ENCODE data around the gene PICK1.
A peak's percentile ranks its signal among the peaks of the same experiment; 100 is the strongest.

The PICK1 gene

DNA sequence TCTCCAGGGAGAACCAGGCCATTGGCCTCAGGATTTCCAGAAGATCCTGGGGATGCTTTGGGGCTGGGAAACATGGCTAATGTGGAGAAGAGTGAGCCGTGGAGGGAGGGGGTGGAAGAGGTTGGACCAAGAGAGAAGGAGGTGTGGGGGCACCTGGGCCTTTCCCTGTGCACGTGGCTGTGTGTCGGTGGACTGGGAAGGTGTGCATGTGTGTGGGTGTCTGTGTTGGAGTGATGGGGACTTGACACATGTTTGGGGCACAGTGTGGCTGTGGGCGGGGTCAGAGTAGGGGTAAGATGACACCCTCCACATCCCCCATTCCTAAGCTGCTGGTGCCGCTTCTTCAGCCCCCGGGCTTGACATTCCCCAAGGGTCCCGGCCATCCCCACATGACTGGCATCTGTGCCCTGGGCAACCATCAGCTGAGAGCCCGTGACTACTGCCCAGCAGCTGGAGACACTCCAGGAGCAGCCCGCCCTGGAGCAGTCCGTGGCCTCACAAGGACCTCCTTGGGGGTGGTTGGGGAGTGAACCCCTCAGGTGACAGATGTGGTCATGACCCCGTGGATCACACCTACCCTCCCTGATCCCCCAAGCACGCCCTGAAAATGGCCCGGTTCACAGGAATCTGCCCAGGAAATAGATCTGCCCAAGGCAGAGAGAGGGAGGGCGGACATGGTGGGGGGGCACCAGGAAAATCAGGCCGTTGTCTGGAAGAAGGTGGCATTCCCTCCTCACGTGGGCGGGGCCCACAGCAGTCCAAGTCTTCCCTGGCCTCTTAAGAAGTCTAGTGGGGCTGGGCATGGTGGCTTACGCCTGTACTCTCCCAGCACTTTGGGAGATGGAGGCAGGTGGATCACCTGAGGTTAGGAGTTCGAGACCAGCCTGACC lies 38.0 kb upstream of the PICK1 start:
- Histone ChIP-seq H3K9ac (no peak overlapping the region), H3K4me3 (no peak overlapping the region), H3K4me1 (peaks cover 16 to 54% (median 31%) of the 10 kb centered on the region in 10 experiments), H3K27ac (no peak overlapping the region), H3K27me3 (no peaks in the 10 kb centered on the region), H3K9me3 (replicated peaks in 1 of 11) (peaks cover 0 to 12% (median 6%) of the 10 kb centered on the region in 11 experiments; a peak in 11 of 22 replicates), H3K4me2 (0 out of 22 replicates have a peak overlapping the region, but pooled peaks of 3 of the 11 experiments have one; percentile 7 to 29 (median 10)), H3K36me3 (no peaks in the 10 kb centered on the region), H4K20me1 (no peaks in the 10 kb centered on the region)
- TF ChIP-seq Cebpa-rat (IDR thresholded peaks at IDR 0.05) = no peak

- Histone ChIP-seq H4K20me1 (no peaks in the 10 kb centered on the region), H3K4me3 (no peak overlapping the region), H3K4me1 (peaks cover 16 to 54% (median 31%) of the 10 kb centered on the region in 10 experiments), H3K4me2 (peak overlapping the region in 9 of 11 experiments; percentile 32 to 84 (median 71); a peak in 18 of 22 replicates), H3K9me3 (replicated peaks in 1 of 11) (no peaks in the 10 kb centered on the region), H3K9ac (peak overlapping the region in 2 of 11 experiments; percentile 10 to 30; a peak in 2 of 22 replicates), H3K27ac (peak overlapping the region in 7 of 11 experiments; percentile 3 to 56 (median 33); a peak in 9 of 22 replicates), H3K36me3 (no peaks in the 10 kb centered on the region), H3K27me3 (no peaks in the 10 kb centered on the region)
- no peak for TF ChIP-seq Cebpa-rat (IDR thresholded peaks at IDR 0.05)
Measured at GRCh38 chr22:38021206-38021605, 36.0 kb upstream of the PICK1 start.

DNA sequence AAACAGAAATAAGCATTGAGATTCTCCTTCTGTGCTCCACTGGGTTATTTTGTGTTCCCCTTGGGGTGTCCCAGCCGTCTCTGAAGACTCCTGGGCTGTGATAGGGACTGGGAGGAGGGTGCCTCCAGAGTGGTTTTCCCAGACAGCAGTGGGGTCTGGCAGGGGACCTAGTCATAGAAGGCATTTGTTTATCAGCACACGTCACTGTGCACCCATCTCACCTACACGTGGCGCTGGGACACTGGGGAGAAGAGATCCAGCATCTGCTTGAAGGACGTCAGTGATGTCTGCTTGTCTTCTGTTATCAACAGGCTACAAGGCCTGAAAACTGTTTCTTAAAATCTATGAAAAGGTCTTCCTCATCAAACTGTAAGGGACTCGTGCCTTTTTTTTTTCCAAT lies 34.2 kb upstream of the PICK1 start:
- H3K4me1 ChIP-seq = peaks cover 2 to 46% (median 18%) of the 10 kb centered on the region in 10 experiments
- no peaks in the 10 kb centered on the region for H4K20me1 ChIP-seq
- TF ChIP-seq Cebpa-rat (IDR thresholded peaks at IDR 0.05) = no peak
- H3K9me3 ChIP-seq (replicated peaks in 1 of 11) = no peaks in the 10 kb centered on the region
- H3K9ac ChIP-seq = no peak overlapping the region
- H3K4me2 ChIP-seq = no peak overlapping the region; a peak in 1 of 22 replicates
- H3K4me3 ChIP-seq = no peak overlapping the region
- no peaks in the 10 kb centered on the region for H3K27me3 ChIP-seq
- no peak overlapping the region for H3K27ac ChIP-seq
- no peaks in the 10 kb centered on the region for H3K36me3 ChIP-seq

DNA sequence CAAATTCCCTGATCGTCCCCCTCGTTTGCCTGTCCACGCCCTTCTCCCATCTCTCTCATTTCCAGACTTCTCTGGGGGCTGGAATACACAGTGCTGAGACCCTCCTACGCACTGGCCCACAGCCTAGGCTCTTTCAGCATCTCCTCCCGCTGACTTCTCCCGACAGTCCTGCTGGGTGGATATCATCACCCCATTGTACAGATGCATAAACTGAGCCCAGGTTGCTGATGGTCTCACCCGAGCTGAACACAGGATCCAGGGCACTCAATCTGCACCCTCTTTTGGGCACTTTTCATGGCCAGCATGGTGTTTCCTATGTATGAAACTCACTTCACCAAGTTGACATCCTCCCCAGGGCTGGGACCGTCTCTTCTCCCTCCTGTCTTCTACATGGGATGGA lies 31.7 kb upstream of the PICK1 start:
- Histone ChIP-seq H3K4me2 (no peak overlapping the region), H3K4me1 (peaks cover 5 to 36% (median 22%) of the 10 kb centered on the region in 10 experiments; a peak in 17 of 20 replicates), H3K9ac (no peak overlapping the region), H3K4me3 (no peak overlapping the region), H4K20me1 (no peaks in the 10 kb centered on the region), H3K36me3 (no peaks in the 10 kb centered on the region), H3K9me3 (replicated peaks in 1 of 11) (no peaks in the 10 kb centered on the region), H3K27me3 (no peaks in the 10 kb centered on the region), H3K27ac (no peak overlapping the region)
- no peak for TF ChIP-seq Cebpa-rat (IDR thresholded peaks at IDR 0.05)

DNA sequence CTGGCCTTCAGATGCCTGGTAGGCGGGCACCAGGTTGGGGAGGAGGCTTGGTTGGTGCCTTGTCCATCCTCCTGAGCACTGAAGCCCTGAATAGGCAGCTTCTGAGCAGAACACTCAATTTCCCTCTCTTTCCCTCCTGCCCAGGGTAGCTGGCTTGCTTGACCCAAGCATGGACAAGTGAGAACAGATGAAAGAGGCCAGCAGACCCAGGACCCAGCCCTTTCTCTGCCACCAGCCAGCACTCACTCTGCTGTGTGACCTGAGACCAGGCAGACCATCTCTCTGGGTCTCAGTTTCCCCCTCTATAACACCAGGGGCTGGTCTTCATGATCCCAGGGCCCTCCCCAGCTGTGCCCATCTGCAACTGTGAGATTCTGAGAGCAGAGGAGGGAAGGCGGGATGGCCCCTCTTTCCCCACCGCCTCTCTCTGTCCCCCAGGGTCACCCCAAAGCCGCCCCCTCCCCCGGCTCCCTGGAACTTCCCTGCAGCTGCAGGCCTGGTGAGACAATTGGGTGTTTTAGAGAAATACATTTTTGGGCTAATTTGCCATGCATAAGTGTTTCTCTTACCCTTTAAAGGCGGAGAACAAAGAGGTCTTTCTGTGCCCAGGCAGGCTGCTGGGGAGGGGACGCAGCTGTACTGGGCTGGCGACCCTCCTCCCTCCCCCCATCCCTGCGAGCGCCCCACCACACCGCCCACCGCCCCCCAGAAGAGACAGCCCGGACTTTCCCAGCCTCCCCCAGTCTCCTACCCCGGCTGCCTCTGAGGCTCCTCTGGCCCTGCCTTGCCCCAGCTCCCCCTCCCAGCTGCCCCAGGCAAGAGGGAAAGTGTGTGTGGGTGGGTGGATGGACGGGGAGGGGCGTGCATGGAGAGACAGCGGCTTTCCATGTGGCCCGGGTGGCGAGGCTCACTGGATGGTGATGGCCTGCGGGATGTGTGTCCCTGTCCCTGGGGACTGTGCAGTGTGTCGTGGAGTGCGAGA lies 30.8 kb upstream of the PICK1 start:
- Histone ChIP-seq H3K4me3 (no peak overlapping the region), H3K9ac (no peak overlapping the region), H3K4me2 (no peak overlapping the region), H3K27ac (no peak overlapping the region), H4K20me1 (no peaks in the 10 kb centered on the region), H3K27me3 (no peaks in the 10 kb centered on the region), H3K9me3 (replicated peaks in 1 of 11) (no peaks in the 10 kb centered on the region), H3K4me1 (peaks cover 8 to 36% (median 22%) of the 10 kb centered on the region in 10 experiments; a peak in 16 of 20 replicates), H3K36me3 (no peaks in the 10 kb centered on the region)
- TF ChIP-seq Cebpa-rat (IDR thresholded peaks at IDR 0.05) = no peak

- no peak overlapping the region for H3K4me3 ChIP-seq
- no peak for TF ChIP-seq Cebpa-rat (IDR thresholded peaks at IDR 0.05)
- no peak overlapping the region for H3K4me2 ChIP-seq
- no peaks in the 10 kb centered on the region for H3K36me3 ChIP-seq
- H4K20me1 ChIP-seq = no peaks in the 10 kb centered on the region
- peaks cover 10 to 29% (median 22%) of the 10 kb centered on the region in 10 experiments; a peak in 19 of 20 replicates for H3K4me1 ChIP-seq
- H3K27ac ChIP-seq = no peak overlapping the region
- H3K27me3 ChIP-seq = no peaks in the 10 kb centered on the region
- no peaks in the 10 kb centered on the region for H3K9me3 ChIP-seq (replicated peaks in 1 of 11)
- no peak overlapping the region for H3K9ac ChIP-seq
Measured at GRCh38 chr22:38027487-38027886, 29.7 kb upstream of the PICK1 start.

DNA sequence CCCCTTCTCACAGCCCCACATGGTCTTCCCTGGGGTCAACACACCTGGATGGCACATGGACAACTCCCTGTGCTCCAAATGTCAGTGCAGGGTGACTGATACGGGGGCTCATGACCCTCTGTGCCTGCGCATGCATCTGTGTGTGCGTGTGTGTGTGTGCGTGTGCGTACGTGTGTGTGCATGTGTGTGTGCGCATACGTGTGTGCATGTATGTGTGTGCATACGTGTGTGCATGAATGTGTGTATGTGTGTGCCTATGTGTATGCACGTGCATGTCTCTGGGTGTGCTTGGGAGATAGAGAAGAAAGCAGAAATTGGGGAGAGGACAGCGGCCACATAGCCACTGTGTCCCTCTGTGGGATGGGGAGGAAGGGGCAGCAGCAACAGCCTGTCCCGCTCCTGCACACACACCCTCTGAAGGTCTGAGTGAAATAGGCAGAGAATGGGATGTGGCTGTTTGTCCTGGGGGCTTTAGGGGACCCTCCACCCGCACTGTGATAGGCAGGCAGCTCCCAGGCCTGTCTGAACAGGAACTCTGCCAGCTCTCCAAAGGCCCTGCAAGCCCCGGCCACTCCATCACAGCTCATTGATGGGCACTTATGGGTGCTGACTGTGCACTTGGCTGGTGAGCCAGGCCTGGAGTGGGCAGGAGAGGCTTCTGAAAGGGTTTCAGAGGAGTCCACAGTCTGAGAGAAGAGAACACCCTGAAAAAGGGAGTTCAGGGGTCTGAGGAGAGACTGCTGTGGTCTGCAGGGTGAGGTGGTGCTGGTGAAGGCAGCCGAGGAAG lies 28.7 kb upstream of the PICK1 start:
- Histone ChIP-seq H3K4me3 (no peak overlapping the region), H3K9me3 (replicated peaks in 1 of 11) (no peaks in the 10 kb centered on the region), H3K4me2 (no peak overlapping the region), H3K4me1 (peaks cover 21 to 37% (median 33%) of the 10 kb centered on the region in 10 experiments), H3K27me3 (no peaks in the 10 kb centered on the region), H3K27ac (no peak overlapping the region), H4K20me1 (no peaks in the 10 kb centered on the region), H3K9ac (no peak overlapping the region), H3K36me3 (no peaks in the 10 kb centered on the region)
- no peak for TF ChIP-seq Cebpa-rat (IDR thresholded peaks at IDR 0.05)

GRCh38 chr22:38029370-38029769 lies 27.8 kb upstream of the PICK1 start:
- H3K9me3 ChIP-seq (replicated peaks in 1 of 11) = no peaks in the 10 kb centered on the region
- no peak overlapping the region for H3K27ac ChIP-seq
- H3K9ac ChIP-seq = no peak overlapping the region
- no peaks in the 10 kb centered on the region for H3K27me3 ChIP-seq
- H3K4me1 ChIP-seq = peaks cover 29 to 46% (median 41%) of the 10 kb centered on the region in 10 experiments
- no peaks in the 10 kb centered on the region for H3K36me3 ChIP-seq
- H4K20me1 ChIP-seq = no peaks in the 10 kb centered on the region
- TF ChIP-seq Cebpa-rat (IDR thresholded peaks at IDR 0.05) = no peak
- peak overlapping the region in 3 of 11 experiments; percentile 60 to 75 (median 67); a peak in 3 of 22 replicates for H3K4me2 ChIP-seq
- H3K4me3 ChIP-seq = no peak overlapping the region
